Measurements from ENCODE around the gene NXT1. TPM values are rescaled to one million over a fixed set of nuclear protein-coding genes. Genes with fewer than 3 reads are reported as not detected.

NXT1 gene
- total and polyA plus RNA-seq, 11 donors = 4.2 to 20.1 (median 9.1) TPM

GRCh38 chr20:23326774-23327173, 23.8 kb upstream of the NXT1 start:
- intact Hi-C loops (cut with DNase I) = loop anchor here in 1 of 10 donors (10.0 kb wide), 1 partner anchor 992 kb away; no protein-coding TSS in a partner anchor
- no peak for DNase-seq
- 77 to 93% (median 92%) methylated on average over 6 to 8 of the region's 8 CpGs for WGBS, 4 donors
- H3K9me3 ChIP-seq = no peaks in the 10 kb centered on the region
- no peak overlapping the region for H3K27ac ChIP-seq
- ATAC-seq = no peak
- TF ChIP-seq POLR2A (IDR thresholded peaks at IDR 0.05) = no peak
- no peak for TF ChIP-seq CTCF (IDR thresholded peaks at IDR 0.05)
- no peak overlapping the region for H3K4me3 ChIP-seq
- no peaks in the 10 kb centered on the region for H3K36me3 ChIP-seq
- H3K27me3 ChIP-seq = no peaks in the 10 kb centered on the region
- H3K4me1 ChIP-seq = no peaks in the 10 kb centered on the region

- Histone ChIP-seq H3K27ac (no peak overlapping the region), H3K4me3 (no peak overlapping the region), H3K4me1 (no peaks in the 10 kb centered on the region), H3K9me3 (no peaks in the 10 kb centered on the region), H3K27me3 (no peaks in the 10 kb centered on the region), H3K36me3 (no peaks in the 10 kb centered on the region)
- ATAC-seq = no peak
- TF ChIP-seq POLR2A (IDR thresholded peaks at IDR 0.05) (no peak), CTCF (IDR thresholded peaks at IDR 0.05) (no peak)
- 88 to 94% (median 93%) methylated on average over 14 to 15 of the region's 15 CpGs for WGBS, 4 donors
- no peak for DNase-seq
- intact Hi-C loops (cut with DNase I) = loop anchor here in 1 of 10 donors (10.0 kb wide), 1 partner anchor 993 kb away; no protein-coding TSS in a partner anchor
These were observed 22.8 kb upstream of the NXT1 start for GRCh38 chr20:23327617-23328333.

- Histone ChIP-seq H3K36me3 (no peaks in the 10 kb centered on the region), H3K4me3 (no peak overlapping the region), H3K4me1 (peaks cover 0 to 14% (median 0%) of the 10 kb centered on the region in 12 donors), H3K27me3 (no peaks in the 10 kb centered on the region), H3K27ac (no peak overlapping the region), H3K9me3 (no peaks in the 10 kb centered on the region)
- no peak for TF ChIP-seq POLR2A (IDR thresholded peaks at IDR 0.05)
- TF ChIP-seq CTCF (IDR thresholded peaks at IDR 0.05) = no peak
- DNase-seq (no peak), ATAC-seq (peak in 1 of 4 donors; percentile 52)
- WGBS, 4 donors = 75 to 80% (median 78%) methylated on average over 8 of the region's 8 CpGs
- intact Hi-C loops (cut with DNase I) = loop anchor here in 6 of 10 donors (5.0 to 10.0 kb wide), 7 partner anchors 49 to 997 kb away; no protein-coding TSS in a partner anchor
These were observed 18.9 kb upstream of the NXT1 start for GRCh38 chr20:23331450-23332350.

- no peak overlapping the region for H3K4me3 ChIP-seq
- H3K27ac ChIP-seq = no peak overlapping the region
- intact Hi-C loops (cut with DNase I) = loop anchor here in 6 of 10 donors (5.0 to 10.0 kb wide), 7 partner anchors 50 to 998 kb away; no protein-coding TSS in a partner anchor
- H3K4me1 ChIP-seq = peaks cover 0 to 14% (median 0%) of the 10 kb centered on the region in 12 donors
- DNase-seq (no peak), ATAC-seq (no peak)
- no peaks in the 10 kb centered on the region for H3K9me3 ChIP-seq
- H3K27me3 ChIP-seq = no peaks in the 10 kb centered on the region
- H3K36me3 ChIP-seq = no peaks in the 10 kb centered on the region
- TF ChIP-seq CTCF (IDR thresholded peaks at IDR 0.05) (no peak), POLR2A (IDR thresholded peaks at IDR 0.05) (no peak)
- WGBS, 4 donors = 58 to 71% (median 62%) methylated on average over 2 of the region's 2 CpGs
These were observed 18.1 kb upstream of the NXT1 start for GRCh38 chr20:23332467-23332866.

Data from heart left ventricle (tissue), 16 donors.